Measurements from ENCODE around the gene KLHL22. TPM values are rescaled to one million over a fixed set of nuclear protein-coding genes. Genes with fewer than 3 reads are reported as not detected.
A peak's percentile ranks its signal among the peaks of the same experiment; 100 is the strongest.

Gene KLHL22
- total RNA-seq, 2 donors from 2014 or later = 24.0 to 41.1 TPM

GRCh38 chr22:20537325-20537756, 41.7 kb upstream of the KLHL22 start:
- H3K4me3 ChIP-seq = no peak overlapping the region
- no peak overlapping the region for H3K27ac ChIP-seq
- no peaks in the 10 kb centered on the region for H3K9me3 ChIP-seq
- peaks cover 14 to 28% of the 10 kb centered on the region in 2 donors for H3K4me1 ChIP-seq (ENCODE audit: control insufficient read depth in 1 of 2, low read depth in 2 of 2)
- DNase-seq (ENCODE audit: low spot score) = no peak
- H3K27me3 ChIP-seq (replicated peaks; ENCODE audit: insufficient read depth) = no peaks in the 10 kb centered on the region
- no peak for TF ChIP-seq CTCF (IDR thresholded peaks at IDR 0.05)
- H3K36me3 ChIP-seq = peaks cover 20% of the 10 kb centered on the region
- no peak for ATAC-seq (ENCODE audit: insufficient number of reproducible peaks, low FRiP score, low read depth)

- TF ChIP-seq CTCF (IDR thresholded peaks at IDR 0.05) = no peak
- Histone ChIP-seq H3K4me1 (ENCODE audit: control insufficient read depth in 1 of 2, low read depth in 2 of 2) (peaks cover 20 to 34% of the 10 kb centered on the region in 2 donors), H3K4me3 (no peak overlapping the region), H3K9me3 (no peaks in the 10 kb centered on the region), H3K36me3 (peaks cover 16% of the 10 kb centered on the region), H3K27ac (no peak overlapping the region), H3K27me3 (replicated peaks; ENCODE audit: insufficient read depth) (no peaks in the 10 kb centered on the region)
- DNase-seq (ENCODE audit: low spot score) (no peak), ATAC-seq (ENCODE audit: insufficient number of reproducible peaks, low FRiP score, low read depth) (no peak)
Measured at GRCh38 chr22:20536590-20537324, 41.2 kb upstream of the KLHL22 start.

- TF ChIP-seq CTCF (IDR thresholded peaks at IDR 0.05) = no peak
- peaks cover 12% of the 10 kb centered on the region for H3K36me3 ChIP-seq
- DNase-seq (ENCODE audit: low spot score) (no peak), ATAC-seq (ENCODE audit: insufficient number of reproducible peaks, low FRiP score, low read depth) (no peak)
- H3K4me3 ChIP-seq = no peak overlapping the region
- no peaks in the 10 kb centered on the region for H3K9me3 ChIP-seq
- H3K27ac ChIP-seq = peak overlapping the region; percentile 89 to 93
- H3K27me3 ChIP-seq (replicated peaks; ENCODE audit: insufficient read depth) = no peaks in the 10 kb centered on the region
- H3K4me1 ChIP-seq (ENCODE audit: control insufficient read depth in 1 of 2, low read depth in 2 of 2) = peaks cover 38 to 55% of the 10 kb centered on the region in 2 donors
Measured at GRCh38 chr22:20533879-20534265, 38.3 kb upstream of the KLHL22 start.

- no peaks in the 10 kb centered on the region for H3K27me3 ChIP-seq (replicated peaks; ENCODE audit: insufficient read depth)
- ATAC-seq (ENCODE audit: insufficient number of reproducible peaks, low FRiP score, low read depth) (no peak), DNase-seq (ENCODE audit: low spot score) (no peak)
- H3K4me1 ChIP-seq (ENCODE audit: control insufficient read depth in 1 of 2, low read depth in 2 of 2) = peaks cover 38 to 55% of the 10 kb centered on the region in 2 donors
- no peak for TF ChIP-seq CTCF (IDR thresholded peaks at IDR 0.05)
- no peaks in the 10 kb centered on the region for H3K9me3 ChIP-seq
- peaks cover 12% of the 10 kb centered on the region for H3K36me3 ChIP-seq
- H3K27ac ChIP-seq = peak overlapping the region; percentile 89 to 93
- H3K4me3 ChIP-seq = no peak overlapping the region
Measured at GRCh38 chr22:20533095-20533878, 37.7 kb upstream of the KLHL22 start.

- peak overlapping the region; percentile 89 to 93 for H3K27ac ChIP-seq
- H3K4me1 ChIP-seq (ENCODE audit: control insufficient read depth in 1 of 2, low read depth in 2 of 2) = peaks cover 38 to 55% of the 10 kb centered on the region in 2 donors
- no peak for DNase-seq (ENCODE audit: low spot score)
- H3K27me3 ChIP-seq (replicated peaks; ENCODE audit: insufficient read depth) = no peaks in the 10 kb centered on the region
- H3K4me3 ChIP-seq = peak overlapping the region; percentile 39
- peaks cover 7% of the 10 kb centered on the region for H3K36me3 ChIP-seq
- peak; percentile 9 for ATAC-seq (ENCODE audit: insufficient number of reproducible peaks, low FRiP score, low read depth)
- no peaks in the 10 kb centered on the region for H3K9me3 ChIP-seq
- TF ChIP-seq CTCF (IDR thresholded peaks at IDR 0.05) = no peak
Measured at GRCh38 chr22:20532256-20532993, 36.8 kb upstream of the KLHL22 start.

All from thoracic aorta (tissue), 2 donors.